Neural progenitor cell (in vitro differentiated cells): Measurements from ENCODE around the gene VCAN.

Source experiments
- EZH2 ChIP-seq: fragments of 200-600 bp; sonication (generic); IDR thresholded peaks from 2 replicates; pipeline ENCODE4 v1.6.1; 2017; ENCODE audit warnings: antibody characterized with exemption, mild to moderate bottlenecking, moderate library complexity
- TF ChIP-seq, protein P1 (sequence below): fragments of 200-600 bp; sonication (generic); IDR thresholded peaks from 2 replicates; pipeline ENCODE4 v1.5.1; 2017; ENCODE audit warnings: antibody characterized with exemption, mild to moderate bottlenecking

DNA sequence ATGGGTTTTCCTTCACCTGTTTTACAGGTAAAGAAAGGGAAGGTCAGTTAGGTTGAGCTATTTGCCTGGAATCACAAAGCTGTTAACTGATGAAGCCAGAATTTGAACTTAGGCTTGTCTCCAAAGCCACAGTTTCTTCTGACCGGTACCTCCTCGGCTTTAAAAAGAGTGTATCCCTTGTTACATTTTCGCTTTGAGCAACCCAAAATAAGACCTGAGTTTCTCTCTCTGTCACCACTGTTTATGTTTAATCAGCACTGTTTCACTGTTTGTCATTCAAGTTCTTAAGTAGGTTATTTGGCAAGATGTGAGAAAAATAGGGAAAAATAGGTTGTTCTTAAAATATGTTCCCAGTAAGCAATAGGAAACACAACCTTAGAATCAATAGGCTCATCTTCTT is 84.6 kb downstream of the VCAN start:
- TF ChIP-seq, protein P1, sequence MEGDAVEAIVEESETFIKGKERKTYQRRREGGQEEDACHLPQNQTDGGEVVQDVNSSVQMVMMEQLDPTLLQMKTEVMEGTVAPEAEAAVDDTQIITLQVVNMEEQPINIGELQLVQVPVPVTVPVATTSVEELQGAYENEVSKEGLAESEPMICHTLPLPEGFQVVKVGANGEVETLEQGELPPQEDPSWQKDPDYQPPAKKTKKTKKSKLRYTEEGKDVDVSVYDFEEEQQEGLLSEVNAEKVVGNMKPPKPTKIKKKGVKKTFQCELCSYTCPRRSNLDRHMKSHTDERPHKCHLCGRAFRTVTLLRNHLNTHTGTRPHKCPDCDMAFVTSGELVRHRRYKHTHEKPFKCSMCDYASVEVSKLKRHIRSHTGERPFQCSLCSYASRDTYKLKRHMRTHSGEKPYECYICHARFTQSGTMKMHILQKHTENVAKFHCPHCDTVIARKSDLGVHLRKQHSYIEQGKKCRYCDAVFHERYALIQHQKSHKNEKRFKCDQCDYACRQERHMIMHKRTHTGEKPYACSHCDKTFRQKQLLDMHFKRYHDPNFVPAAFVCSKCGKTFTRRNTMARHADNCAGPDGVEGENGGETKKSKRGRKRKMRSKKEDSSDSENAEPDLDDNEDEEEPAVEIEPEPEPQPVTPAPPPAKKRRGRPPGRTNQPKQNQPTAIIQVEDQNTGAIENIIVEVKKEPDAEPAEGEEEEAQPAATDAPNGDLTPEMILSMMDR, result no peak
- TF ChIP-seq EZH2, result no peak
